Lower leg skin (tissue), 4 donors: ENCODE results near the gene RPIA. TPM values are rescaled to one million over a fixed set of nuclear protein-coding genes. Genes with fewer than 3 reads are reported as not detected.

Source experiments
- DNase-seq, 2 donors: peaks; one replicate each; pipeline ENCODE4 v3.0.0-alpha.2; 2019; ENCODE audit warnings: low spot score in 2 of 2
- H3K4me3 ChIP-seq: fragments of 200-600 bp; sonication (generic); 2 replicates; pipeline ENCODE4 v1.5.1; 2017; ENCODE audit warnings: mild to moderate bottlenecking, low read depth; ENCODE audit not compliant: poor library complexity, severe bottlenecking
- POLR2A ChIP-seq, 2 donors: fragments of 450-650 bp; IDR thresholded peaks; one replicate each; pipeline ENCODE4 v1.6.1; 2016 to 2017; ENCODE audit warnings: antibody characterized with exemption in 2 of 2, mild to moderate bottlenecking in 1 of 2, moderate library complexity in 1 of 2
- WGBS, 2 donors: methylation state at CpG; one replicate each; pipeline ENCODE4 v1.1.5; 2018; 5-methylcytosine and 5-hydroxymethylcytosine counted together
- intact Hi-C: fragments of 100-400 bp; cut with DNase I; formaldehyde crosslinking; loops from one replicate; pipeline ENCODE4 v1.15.0; 2023; ENCODE audit warnings: low total_unique reads
- total RNA-seq, 4 donors: library from RNA; depleted of rRNA; stranded (reverse); fragments of >200 nt; gene quantifications; one replicate each; pipeline ENCODE4 v1.1.0, GENCODE V29; 2016
- TF ChIP-seq, protein P1 (sequence below), 3 donors: fragments of 450-650 bp; IDR thresholded peaks; one replicate each; pipeline ENCODE4 v1.5.1; 2016; ENCODE audit warnings: antibody characterized with exemption in 3 of 3, mild to moderate bottlenecking in 3 of 3, moderate library complexity in 2 of 3

Gene RPIA
- total RNA-seq, 4 donors from 2014 or later = 5.9 to 14.1 (median 8.5) TPM

DNA sequence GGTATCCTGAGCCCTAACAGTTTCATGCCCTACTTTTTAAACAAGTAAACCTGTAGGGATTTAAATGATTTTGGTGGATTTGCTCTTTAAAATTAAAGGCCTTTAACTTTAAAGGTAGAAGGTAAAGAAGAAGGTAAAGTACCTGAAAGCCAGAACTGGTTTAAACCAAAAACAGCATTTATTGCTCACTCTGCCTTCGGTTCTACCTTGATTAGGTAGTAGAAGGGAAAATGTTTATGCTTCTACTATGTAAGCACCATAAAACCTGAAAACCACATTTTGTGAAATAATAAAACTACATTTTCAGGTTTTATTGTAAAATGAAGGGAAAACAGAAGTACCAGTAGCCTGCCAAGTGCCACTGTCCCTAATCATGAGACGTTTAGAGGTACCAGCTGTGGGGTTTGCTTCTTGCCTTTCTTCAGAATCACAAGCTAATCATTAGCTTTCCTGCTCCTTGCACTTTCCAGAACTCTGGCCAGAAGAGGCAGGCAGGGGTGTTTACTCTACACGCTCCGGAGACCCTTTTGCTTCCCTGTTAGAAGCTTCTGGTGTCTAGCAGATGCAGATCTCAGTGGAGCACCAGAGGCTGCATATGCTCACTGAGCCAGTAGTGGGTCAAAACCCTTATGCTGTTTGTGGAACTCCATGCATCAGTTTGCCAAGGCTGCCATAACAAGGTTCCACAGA is 33.3 kb downstream of the RPIA start:
- 87 to 91% methylated on average over 4 of the region's 4 CpGs for WGBS, 2 donors
- no peak for DNase-seq
- TF ChIP-seq POLR2A (IDR thresholded peaks at IDR 0.05) = no peak
- TF ChIP-seq, protein P1, sequence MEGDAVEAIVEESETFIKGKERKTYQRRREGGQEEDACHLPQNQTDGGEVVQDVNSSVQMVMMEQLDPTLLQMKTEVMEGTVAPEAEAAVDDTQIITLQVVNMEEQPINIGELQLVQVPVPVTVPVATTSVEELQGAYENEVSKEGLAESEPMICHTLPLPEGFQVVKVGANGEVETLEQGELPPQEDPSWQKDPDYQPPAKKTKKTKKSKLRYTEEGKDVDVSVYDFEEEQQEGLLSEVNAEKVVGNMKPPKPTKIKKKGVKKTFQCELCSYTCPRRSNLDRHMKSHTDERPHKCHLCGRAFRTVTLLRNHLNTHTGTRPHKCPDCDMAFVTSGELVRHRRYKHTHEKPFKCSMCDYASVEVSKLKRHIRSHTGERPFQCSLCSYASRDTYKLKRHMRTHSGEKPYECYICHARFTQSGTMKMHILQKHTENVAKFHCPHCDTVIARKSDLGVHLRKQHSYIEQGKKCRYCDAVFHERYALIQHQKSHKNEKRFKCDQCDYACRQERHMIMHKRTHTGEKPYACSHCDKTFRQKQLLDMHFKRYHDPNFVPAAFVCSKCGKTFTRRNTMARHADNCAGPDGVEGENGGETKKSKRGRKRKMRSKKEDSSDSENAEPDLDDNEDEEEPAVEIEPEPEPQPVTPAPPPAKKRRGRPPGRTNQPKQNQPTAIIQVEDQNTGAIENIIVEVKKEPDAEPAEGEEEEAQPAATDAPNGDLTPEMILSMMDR (IDR thresholded peaks at IDR 0.05) = no peak
- intact Hi-C loops = no loop called here
- H3K4me3 ChIP-seq = no peak overlapping the region

GRCh38 chr2:88729061-88729745 is 37.7 kb downstream of the RPIA start:
- no peak for TF ChIP-seq POLR2A (IDR thresholded peaks at IDR 0.05)
- DNase-seq = no peak
- intact Hi-C loops = no loop called here
- H3K4me3 ChIP-seq = no peak overlapping the region
- WGBS, 2 donors = 86 to 95% methylated on average over 8 of the region's 8 CpGs

DNA sequence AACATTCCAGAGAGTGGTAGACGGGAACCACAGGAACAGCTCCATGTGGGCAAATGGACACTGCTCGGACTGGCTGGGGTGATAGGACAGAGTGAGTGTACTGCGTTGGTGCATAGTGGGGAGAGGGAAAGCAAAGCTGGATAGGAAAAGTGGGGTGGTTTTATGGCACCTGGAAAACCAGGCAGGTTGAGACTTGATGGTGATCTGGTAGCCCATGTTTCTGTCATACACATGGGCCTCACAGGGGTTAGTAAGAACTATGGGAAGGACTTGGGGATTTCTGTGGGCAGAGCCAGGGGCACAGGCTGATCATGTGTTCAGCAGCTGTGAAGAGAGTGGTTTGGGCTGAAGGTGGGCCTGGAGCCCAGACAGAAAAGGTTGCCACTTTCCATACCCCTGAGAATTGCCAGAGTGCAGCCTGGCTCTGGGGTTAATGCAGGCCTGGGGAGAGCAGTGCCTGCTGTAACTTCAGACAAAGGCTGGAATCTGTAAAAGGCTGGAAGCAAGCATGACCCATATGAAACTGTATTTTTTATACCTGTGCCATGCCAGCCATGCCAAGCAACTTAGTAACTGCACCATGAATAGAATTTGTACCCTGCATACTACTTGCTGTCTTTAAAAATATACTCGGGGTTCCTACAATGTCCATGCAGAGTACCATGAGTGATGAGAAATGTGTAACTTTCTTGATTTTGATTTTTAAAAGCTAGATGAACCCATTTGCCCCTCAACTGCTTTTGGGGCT is 41.9 kb downstream of the RPIA start:
- WGBS, 2 donors = 89 to 94% methylated on average over 4 of the region's 4 CpGs
- H3K4me3 ChIP-seq = no peak overlapping the region
- intact Hi-C loops = no loop called here
- DNase-seq = no peak
- TF ChIP-seq, protein P1 (IDR thresholded peaks at IDR 0.05) = no peak
- no peak for TF ChIP-seq POLR2A (IDR thresholded peaks at IDR 0.05)

DNA sequence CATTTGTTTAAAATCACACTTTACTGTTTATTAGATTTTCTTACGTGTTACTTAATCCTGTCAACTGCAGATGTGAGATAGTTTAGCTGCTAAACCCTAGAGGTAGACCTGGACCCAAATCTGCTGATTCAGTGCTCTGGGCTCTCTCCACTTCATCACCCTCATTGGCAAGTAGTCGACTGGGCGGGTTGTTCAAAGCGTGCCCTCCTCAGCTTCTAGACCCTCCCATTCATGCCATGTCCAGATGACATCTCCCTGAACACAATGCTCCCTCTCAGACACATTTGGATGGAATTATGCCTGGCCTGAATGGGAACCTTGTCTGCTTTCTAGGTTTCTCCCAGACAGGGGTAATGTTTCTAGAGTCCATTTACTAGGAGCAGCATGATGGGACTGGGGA is 43.7 kb downstream of the RPIA start:
- intact Hi-C loops = no loop called here
- no peak overlapping the region for H3K4me3 ChIP-seq
- no peak for DNase-seq
- no peak for TF ChIP-seq POLR2A (IDR thresholded peaks at IDR 0.05)
- TF ChIP-seq, protein P1 (IDR thresholded peaks at IDR 0.05) = no peak
- 45 to 59% methylated on average over 4 of the region's 4 CpGs for WGBS, 2 donors

GRCh38 chr2:88735853-88736252 is 44.4 kb downstream of the RPIA start:
- no peak for TF ChIP-seq POLR2A (IDR thresholded peaks at IDR 0.05)
- TF ChIP-seq, protein P1 (IDR thresholded peaks at IDR 0.05) = no peak
- no peak overlapping the region for H3K4me3 ChIP-seq
- WGBS, 2 donors = 66 to 88% methylated on average over 6 of the region's 6 CpGs
- DNase-seq = no peak
- intact Hi-C loops = no loop called here

- no peak for DNase-seq
- intact Hi-C loops = no loop called here
- no peak overlapping the region for H3K4me3 ChIP-seq
- TF ChIP-seq POLR2A (IDR thresholded peaks at IDR 0.05) = no peak
- TF ChIP-seq, protein P1 (IDR thresholded peaks at IDR 0.05) = no peak
- whole genome bisulfite sequencing, 2 donors = 63 to 66% methylated on average over 8 of the region's 8 CpGs
Observed at GRCh38 chr2:88736437-88736836, 45.0 kb downstream of the RPIA start.
